Gastrocnemius medialis (tissue), 4 donors: ENCODE results near the gene SURF2. TPM values are rescaled to one million over a fixed set of nuclear protein-coding genes. Genes with fewer than 3 reads are reported as not detected.

Experiments used
- ATAC-seq, 2 donors: fragments of 150-250 bp; one replicate each; pipeline ENCODE4 v1.9.1; 2016
- DNase-seq, 2 donors: peaks; one replicate each; pipeline ENCODE4 v3.0.0-alpha.2; 2019
- H3K27ac ChIP-seq, 4 donors: fragments of 200-600 bp; sonication (generic); 1 replicate in 1 of 4; 2 replicates in 3 of 4; pipeline ENCODE4 v1.5.1; 2016 to 2018; ENCODE audit warnings: mild to moderate bottlenecking in 2 of 4, moderate library complexity in 1 of 4
- H3K27me3 ChIP-seq, 3 donors: fragments of 200-600 bp; sonication (generic) in 2 of 3; 1 replicate in 1 of 3; 2 replicates in 2 of 3; pipeline versions ENCODE4 v1.5.1 to v1.6.0; 2016 to 2019; ENCODE audit warnings: mild to moderate bottlenecking in 1 of 3, moderate library complexity in 1 of 3
- H3K36me3 ChIP-seq, 2 donors: fragments of 200-600 bp; sonication (generic) in 1 of 2; one replicate each; pipeline ENCODE4 v1.5.1; 2017 to 2018
- H3K4me1 ChIP-seq, 2 donors: fragments of 200-600 bp; sonication (generic) in 1 of 2; one replicate each; pipeline ENCODE4 v1.5.1; 2016 to 2017; ENCODE audit warnings: mild to moderate bottlenecking in 2 of 2
- H3K4me3 ChIP-seq, 4 donors: fragments of 200-600 bp; sonication (generic) in 3 of 4; 1 replicate in 1 of 4; 2 replicates in 3 of 4; pipeline ENCODE4 v1.5.1; 2016 to 2019; ENCODE audit warnings: mild to moderate bottlenecking in 2 of 4
- H3K9me3 ChIP-seq, 3 donors: fragments of 200-600 bp; sonication (generic) in 2 of 3; 1 replicate in 1 of 3; 2 replicates in 2 of 3; pipeline ENCODE4 v1.5.1; 2016 to 2019
- POLR2A ChIP-seq, 2 donors: fragments of 450-650 bp; IDR thresholded peaks; one replicate each; pipeline ENCODE4 v1.6.1; 2017; ENCODE audit warnings: antibody characterized with exemption in 2 of 2, mild to moderate bottlenecking in 2 of 2, moderate library complexity in 2 of 2
- in situ Hi-C, 4 donors: fragments of 200-750 bp; cut with MboI; loops; one replicate each; pipeline versions ENCODE4 v1.15.0 to v1.8.0; 2017; ENCODE audit warnings: low sequenced_read_pairs in 4 of 4
- intact Hi-C: fragments of 100-400 bp; cut with DNase I; formaldehyde crosslinking; loops from one replicate; pipeline ENCODE4 v1.15.1; 2023; ENCODE audit warnings: low total_unique reads
- total RNA-seq, 4 donors: library from RNA; depleted of rRNA; stranded (reverse); fragments of >200 nt; gene quantifications; one replicate each; pipeline versions ENCODE4 v1.1.0 to v1.2.3, GENCODE V29; 2016
- TF ChIP-seq, protein P1 (sequence below), 5 experiments: fragments of 450-650 bp in 3 of 5; fragments of 200-600 bp in 2 of 5; sonication (generic) in 2 of 5; IDR thresholded peaks in 4 of 5; conservative IDR thresholded peaks in 1 of 5; 1 replicate in 4 of 5; 2 replicates in 1 of 5; pipeline ENCODE4 v1.5.1; 2016 to 2019; ENCODE audit warnings: antibody characterized with exemption in 5 of 5, mild to moderate bottlenecking in 3 of 5, moderate library complexity in 3 of 5

Gene SURF2
- total RNA-seq, 4 donors from 2014 or later, result 14.3 to 26.4 (median 24.8) TPM

DNA sequence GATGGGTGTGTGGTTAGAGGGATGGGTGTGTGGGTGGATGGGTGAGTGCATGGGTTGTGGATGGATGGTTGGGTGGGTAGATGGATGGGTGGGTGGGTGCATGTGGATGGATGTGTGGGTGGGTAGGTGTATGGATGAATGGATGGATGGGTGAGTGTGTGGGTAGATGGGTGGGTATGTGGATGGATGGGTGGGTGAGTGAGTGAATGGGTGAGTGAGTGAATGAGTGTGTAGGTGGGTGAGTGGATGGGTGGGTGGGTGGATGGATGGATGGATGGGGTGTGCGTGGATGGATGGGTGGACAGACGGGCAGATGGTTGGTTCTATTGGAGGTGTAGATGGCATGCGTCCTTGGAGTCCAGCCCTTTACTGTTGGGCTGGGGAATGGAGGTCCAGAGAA, 37.0 kb downstream of the SURF2 start:
- Histone ChIP-seq H3K27me3 (peaks cover 7 to 22% (median 21%) of the 10 kb centered on the region in 3 donors), H3K27ac (no peak overlapping the region), H3K9me3 (no peaks in the 10 kb centered on the region), H3K36me3 (no peaks in the 10 kb centered on the region), H3K4me3 (no peak overlapping the region), H3K4me1 (no peaks in the 10 kb centered on the region)
- TF ChIP-seq, protein P1, sequence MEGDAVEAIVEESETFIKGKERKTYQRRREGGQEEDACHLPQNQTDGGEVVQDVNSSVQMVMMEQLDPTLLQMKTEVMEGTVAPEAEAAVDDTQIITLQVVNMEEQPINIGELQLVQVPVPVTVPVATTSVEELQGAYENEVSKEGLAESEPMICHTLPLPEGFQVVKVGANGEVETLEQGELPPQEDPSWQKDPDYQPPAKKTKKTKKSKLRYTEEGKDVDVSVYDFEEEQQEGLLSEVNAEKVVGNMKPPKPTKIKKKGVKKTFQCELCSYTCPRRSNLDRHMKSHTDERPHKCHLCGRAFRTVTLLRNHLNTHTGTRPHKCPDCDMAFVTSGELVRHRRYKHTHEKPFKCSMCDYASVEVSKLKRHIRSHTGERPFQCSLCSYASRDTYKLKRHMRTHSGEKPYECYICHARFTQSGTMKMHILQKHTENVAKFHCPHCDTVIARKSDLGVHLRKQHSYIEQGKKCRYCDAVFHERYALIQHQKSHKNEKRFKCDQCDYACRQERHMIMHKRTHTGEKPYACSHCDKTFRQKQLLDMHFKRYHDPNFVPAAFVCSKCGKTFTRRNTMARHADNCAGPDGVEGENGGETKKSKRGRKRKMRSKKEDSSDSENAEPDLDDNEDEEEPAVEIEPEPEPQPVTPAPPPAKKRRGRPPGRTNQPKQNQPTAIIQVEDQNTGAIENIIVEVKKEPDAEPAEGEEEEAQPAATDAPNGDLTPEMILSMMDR (IDR thresholded peaks at IDR 0.05 in 4 of 5, conservative IDR thresholded peaks at IDR 0.05 in 1 of 5), result no peak
- no peak for TF ChIP-seq POLR2A (IDR thresholded peaks at IDR 0.05)
- intact Hi-C loops (no loop called here), in situ Hi-C loops (no loop called here)
- DNase-seq (no peak), ATAC-seq (no peak)

DNA sequence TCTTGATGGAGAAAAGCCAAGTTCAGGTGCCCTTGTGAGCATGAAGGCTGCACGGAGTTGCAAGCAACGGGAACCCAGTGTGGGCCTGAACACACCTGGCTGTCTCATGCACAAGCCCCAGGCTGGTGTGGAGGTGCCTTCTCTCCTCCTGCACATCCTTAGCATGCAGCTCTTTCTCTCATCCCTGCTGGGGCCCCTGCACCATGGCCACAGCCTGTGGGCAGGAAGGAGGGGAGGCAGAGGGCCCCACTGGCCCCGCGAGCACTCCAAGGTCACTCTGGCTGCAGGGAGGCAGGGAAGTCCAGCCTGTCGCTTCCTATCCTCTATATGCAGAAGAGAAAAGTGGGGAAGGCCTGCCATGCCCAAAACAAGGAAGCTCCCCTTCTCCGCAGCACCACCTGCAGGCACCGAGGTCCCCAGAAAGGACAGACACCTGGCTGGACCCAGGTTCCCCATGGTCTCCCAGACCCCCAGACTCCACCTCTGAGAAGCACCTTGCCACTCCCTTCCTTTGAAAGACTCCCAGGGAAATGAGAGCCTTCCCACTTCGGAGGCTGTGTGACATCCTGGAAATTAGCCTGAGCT, 38.4 kb downstream of the SURF2 start:
- Histone ChIP-seq H3K4me1 (no peaks in the 10 kb centered on the region), H3K9me3 (no peaks in the 10 kb centered on the region), H3K27me3 (peaks cover 7 to 22% (median 21%) of the 10 kb centered on the region in 3 donors), H3K36me3 (no peaks in the 10 kb centered on the region), H3K4me3 (no peak overlapping the region), H3K27ac (no peak overlapping the region)
- in situ Hi-C loops (no loop called here), intact Hi-C loops (no loop called here)
- ATAC-seq (no peak), DNase-seq (no peak)
- TF ChIP-seq POLR2A (IDR thresholded peaks at IDR 0.05), result no peak
- TF ChIP-seq, protein P1 (IDR thresholded peaks at IDR 0.05 in 4 of 5, conservative IDR thresholded peaks at IDR 0.05 in 1 of 5), result no peak

DNA sequence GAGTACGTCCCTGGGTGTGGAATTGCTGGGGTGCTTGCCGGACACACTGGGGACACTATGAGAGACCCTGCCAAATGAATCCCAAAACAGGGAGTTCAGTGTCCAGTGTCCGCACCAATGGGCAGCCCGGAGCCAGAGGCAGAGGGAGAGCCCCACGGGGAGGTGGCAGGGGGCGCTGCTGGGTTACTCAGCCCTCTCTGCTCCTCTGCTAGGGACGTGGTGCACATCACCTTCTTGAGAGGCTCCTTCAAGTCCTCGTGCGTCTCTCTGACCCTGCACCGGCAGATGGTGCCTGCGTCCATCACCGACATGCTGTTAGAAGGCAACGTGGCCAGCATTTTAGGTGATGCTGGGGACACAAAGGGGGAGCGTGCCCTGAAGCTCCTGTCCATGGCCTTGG, 40.6 kb downstream of the SURF2 start:
- Histone ChIP-seq H3K27me3 (peaks cover 7 to 21% (median 13%) of the 10 kb centered on the region in 3 donors), H3K36me3 (no peaks in the 10 kb centered on the region), H3K27ac (no peak overlapping the region), H3K4me1 (no peaks in the 10 kb centered on the region), H3K4me3 (no peak overlapping the region), H3K9me3 (no peaks in the 10 kb centered on the region)
- TF ChIP-seq, protein P1 (IDR thresholded peaks at IDR 0.05 in 4 of 5, conservative IDR thresholded peaks at IDR 0.05 in 1 of 5), result peak in 1 of 5 experiments; percentile 13
- no peak for TF ChIP-seq POLR2A (IDR thresholded peaks at IDR 0.05)
- in situ Hi-C loops, result no loop called here
- intact Hi-C loops, result no loop called here
- ATAC-seq (peak in 1 of 2 donors; percentile 26), DNase-seq (no peak)

DNA sequence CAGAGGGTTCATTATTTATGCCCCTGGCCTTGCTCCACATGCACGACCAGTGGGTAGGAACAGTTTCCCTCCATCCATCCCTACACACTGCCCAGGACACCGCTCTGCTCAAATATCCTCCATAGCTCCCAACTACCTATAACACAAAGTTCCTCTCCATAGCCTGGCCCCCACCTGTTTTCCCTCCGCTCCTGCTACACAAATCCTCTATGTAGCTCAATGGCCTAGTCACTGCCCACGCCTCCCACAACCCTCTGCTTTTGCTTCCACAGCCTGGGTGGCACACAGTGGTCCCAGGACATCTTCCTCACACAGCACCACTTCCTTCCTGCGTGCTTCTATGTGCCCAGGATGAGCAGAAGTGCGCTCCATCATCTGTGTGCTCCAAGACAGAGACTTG, 41.0 kb downstream of the SURF2 start:
- H3K27ac ChIP-seq, result no peak overlapping the region
- no peak for DNase-seq
- intact Hi-C loops (no loop called here), in situ Hi-C loops (no loop called here)
- H3K36me3 ChIP-seq, result no peaks in the 10 kb centered on the region
- peaks cover 7 to 21% (median 13%) of the 10 kb centered on the region in 3 donors for H3K27me3 ChIP-seq
- H3K4me1 ChIP-seq, result no peaks in the 10 kb centered on the region
- H3K4me3 ChIP-seq, result no peak overlapping the region
- H3K9me3 ChIP-seq, result no peaks in the 10 kb centered on the region
- no peak for ATAC-seq
- no peak for TF ChIP-seq POLR2A (IDR thresholded peaks at IDR 0.05)
- TF ChIP-seq, protein P1 (IDR thresholded peaks at IDR 0.05 in 4 of 5, conservative IDR thresholded peaks at IDR 0.05 in 1 of 5), result no peak

DNA sequence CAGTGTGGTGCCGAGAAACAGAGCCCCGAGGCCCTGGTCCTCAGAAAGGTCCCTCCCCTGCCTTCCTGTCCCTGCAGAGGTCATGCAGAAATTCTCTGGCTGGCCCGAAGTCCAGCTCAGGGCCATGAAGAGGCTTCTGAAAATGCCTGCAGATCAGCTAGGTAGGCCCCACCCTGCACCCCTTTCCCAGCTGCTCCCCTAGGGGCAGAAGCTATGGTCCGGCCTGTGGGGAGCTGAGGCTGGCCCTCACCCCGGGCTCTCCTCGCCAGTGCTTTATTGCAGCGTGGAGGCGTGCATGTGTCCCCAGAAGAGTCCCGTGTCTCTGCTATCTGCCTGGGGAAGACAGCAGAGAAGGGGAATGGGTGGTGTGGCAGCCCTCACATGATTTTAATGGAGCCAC, 41.5 kb downstream of the SURF2 start:
- TF ChIP-seq, protein P1 (IDR thresholded peaks at IDR 0.05 in 4 of 5, conservative IDR thresholded peaks at IDR 0.05 in 1 of 5), result no peak
- no peak for TF ChIP-seq POLR2A (IDR thresholded peaks at IDR 0.05)
- intact Hi-C loops, result no loop called here
- Histone ChIP-seq H3K9me3 (no peaks in the 10 kb centered on the region), H3K27me3 (peaks cover 7 to 21% (median 13%) of the 10 kb centered on the region in 3 donors), H3K36me3 (no peaks in the 10 kb centered on the region), H3K4me1 (no peaks in the 10 kb centered on the region), H3K27ac (no peak overlapping the region), H3K4me3 (no peak overlapping the region)
- in situ Hi-C loops, result no loop called here
- ATAC-seq (no peak), DNase-seq (no peak)
